ENCODE results near the gene TARS2. TPM values are rescaled to one million over a fixed set of nuclear protein-coding genes. Genes with fewer than 3 reads are reported as not detected.

Gene TARS2
- total RNA-seq, 1 experiment from 2014 or later: 42.9 TPM

- 0 out of 2 replicates have a peak, but pooled peaks have one; percentile 25 for TF ChIP-seq FOXP4 (CRISPR knock-in tag; IDR thresholded peaks at IDR 0.05)
- TF ChIP-seq ERG (CRISPR knock-in tag; IDR thresholded peaks at IDR 0.05): no peak
- TF ChIP-seq GTF2I (CRISPR knock-in tag; conservative IDR thresholded peaks at IDR 0.05): no peak
- TF ChIP-seq CREM (CRISPR knock-in tag; IDR thresholded peaks at IDR 0.05): peak; percentile 73
- peak; percentile 84 for TF ChIP-seq ZNF317 (CRISPR knock-in tag; IDR thresholded peaks at IDR 0.05; ENCODE audit: borderline replicate concordance, low read depth)
- TF ChIP-seq ELF4 (CRISPR knock-in tag; IDR thresholded peaks at IDR 0.05; ENCODE audit: low read depth): no peak
- TF ChIP-seq OVOL2 (CRISPR knock-in tag; IDR thresholded peaks at IDR 0.05; ENCODE audit: borderline replicate concordance): no peak
- peak; percentile 75 for TF ChIP-seq ETV6 (CRISPR knock-in tag; IDR thresholded peaks at IDR 0.05)
- TF ChIP-seq FOXK1 (CRISPR knock-in tag; IDR thresholded peaks at IDR 0.05): peak; percentile 96
- TF ChIP-seq ATF3 (CRISPR knock-in tag; conservative IDR thresholded peaks at IDR 0.05): no peak
- no peak for TF ChIP-seq JUN (CRISPR knock-in tag; IDR thresholded peaks at IDR 0.05)
- TF ChIP-seq ARID4B (CRISPR knock-in tag; IDR thresholded peaks at IDR 0.05; ENCODE audit: borderline replicate concordance): 0 out of 2 replicates have a peak, but pooled peaks have one; percentile 62
- TF ChIP-seq HMGA2 (CRISPR knock-in tag; IDR thresholded peaks at IDR 0.05): no peak
- no peak for TF ChIP-seq AR (CRISPR knock-in tag; IDR thresholded peaks at IDR 0.05)
Measured at GRCh38 chr1:150486966-150487762, at the start of gene TARS2 (continued).

GRCh38 chr1:150441121-150441520, 46.1 kb upstream of the TARS2 start:
- H3K9me3 Mint-ChIP-seq: no peaks in the 10 kb centered on the region
- H3K27me3 Mint-ChIP-seq (ENCODE audit: low read depth): no peaks in the 10 kb centered on the region
- DNase-seq (ENCODE audit: low spot score): no peak
- H3K4me3 Mint-ChIP-seq: no peak overlapping the region
- H3K27ac Mint-ChIP-seq: no peak overlapping the region
- POLR2A ChIA-PET: interaction anchor here (0.6 kb wide), 1 partner anchor 11 kb away, joined by 3 read pairs; no protein-coding TSS in a partner anchor
- peaks cover 30% of the 10 kb centered on the region for H3K36me3 Mint-ChIP-seq
- no peak for ATAC-seq
- no peaks in the 10 kb centered on the region for H3K4me1 Mint-ChIP-seq
- no peak for TF ChIP-seq CBFB (CRISPR knock-in tag; IDR thresholded peaks at IDR 0.05; ENCODE audit: low read depth)
- no peak for TF ChIP-seq ZNF416 (CRISPR knock-in tag; IDR thresholded peaks at IDR 0.05)
- TF ChIP-seq ELF4 (CRISPR knock-in tag; IDR thresholded peaks at IDR 0.05; ENCODE audit: low read depth): no peak
- no peak for TF ChIP-seq CREM (CRISPR knock-in tag; IDR thresholded peaks at IDR 0.05)
- no peak for TF ChIP-seq ZNF512 (CRISPR knock-in tag; IDR thresholded peaks at IDR 0.05; ENCODE audit: borderline replicate concordance)
- CTCF ChIA-PET: no interaction called here

Measured in WTC11 (cell line).